Measurements from ENCODE around the gene TERT. TPM values are rescaled to one million over a fixed set of nuclear protein-coding genes. Genes with fewer than 3 reads are reported as not detected.
A peak's percentile ranks its signal among the peaks of the same experiment; 100 is the strongest.

The TERT gene
- total and polyA plus RNA-seq, 2 of the 8 experiments (the other 6 are each of a cell fraction or from before 2014, with no cell fraction given): 13.1 to 23.1 TPM

GRCh38 chr5:1270426-1270825, 24.4 kb downstream of the TERT start:
- ChIA-PET POLR2A (ENCODE audit: partially characterized antibody) (interaction anchor here (1.0 kb wide), 1 partner anchor 16 kb away, joined by 3 read pairs; no protein-coding TSS in a partner anchor), CTCF (ENCODE audit: partially characterized antibody) (no interaction called here)
- Histone ChIP-seq H4K91ac (replicated peaks; ENCODE audit: insufficient read length, low read length) (no peak overlapping the region), H2AK5ac (ENCODE audit: low read depth, low read length) (no peak overlapping the region), H3K14ac (ENCODE audit: insufficient read length) (no peak overlapping the region), H3K4me3 (ENCODE audit: extremely low read depth in 1 of 4, insufficient read depth in 2 of 4, low read depth in 3 of 4, low read length in 4 of 4) (no peak overlapping the region), H3K23ac (ENCODE audit: insufficient read length) (no peak overlapping the region), H3K4me2 (ENCODE audit: insufficient read depth in 1 of 2, low read depth in 2 of 2, low read length in 2 of 2) (no peak overlapping the region), H3K9ac (replicated peaks in 1 of 4; ENCODE audit: extremely low read depth in 1 of 4, low read depth in 3 of 4, low read length in 3 of 4) (no peak overlapping the region), H4K5ac (ENCODE audit: insufficient read length, low read depth, low read length) (no peak overlapping the region), H4K20me1 (replicated peaks in 1 of 2; ENCODE audit: control insufficient read depth in 1 of 2, insufficient read depth in 2 of 2, low read length in 2 of 2) (peaks cover 0 to 4% of the 10 kb centered on the region in 2 experiments), H2BK5ac (ENCODE audit: low read depth, low read length) (no peak overlapping the region), H3K79me2 (ENCODE audit: control insufficient read depth in 1 of 2, insufficient read depth in 2 of 2, low read length in 2 of 2) (peaks cover 3 to 12% of the 10 kb centered on the region in 2 experiments; a peak in 2 of 4 replicates), H3K79me1 (ENCODE audit: low read depth, low read length) (0 out of 2 replicates have a peak, but pooled peaks cover 4% of the 10 kb centered on the region), H3K56ac (replicated peaks; ENCODE audit: insufficient read length, low read depth, low read length) (no peak overlapping the region), H3K27me3 (replicated peaks in 1 of 4; ENCODE audit: control insufficient read depth in 3 of 4, extremely low read depth in 1 of 4, insufficient read depth in 3 of 4, low read length in 3 of 4) (no peaks in the 10 kb centered on the region), H3K23me2 (ENCODE audit: low read depth, low read length) (peaks cover under 1% of the 10 kb centered on the region; the same call in 1 of the 2 replicates), H2AFZ (ENCODE audit: low read length) (no peak overlapping the region), H4K8ac (ENCODE audit: extremely low read depth, insufficient read depth, low read length) (no peak overlapping the region), H2BK15ac (ENCODE audit: low read length) (no peak overlapping the region), H3K18ac (ENCODE audit: extremely low read depth, low read length) (no peak overlapping the region), H3K27ac (ENCODE audit: low read depth, low read length) (no peak overlapping the region), H2BK120ac (replicated peaks; ENCODE audit: low read depth, low read length) (no peak overlapping the region), H3K4ac (replicated peaks; ENCODE audit: insufficient read length, low read depth, low read length) (no peak overlapping the region), H2BK20ac (ENCODE audit: low read length) (no peak overlapping the region), H3K4me1 (replicated peaks in 1 of 4; ENCODE audit: control insufficient read depth in 3 of 4, insufficient read depth in 4 of 4, low read length in 3 of 4) (no peaks in the 10 kb centered on the region), H2BK12ac (ENCODE audit: low read depth, low read length) (no peak overlapping the region), H3K36me3 (ENCODE audit: control insufficient read depth in 2 of 4, insufficient read depth in 4 of 4, low read length in 3 of 4) (peaks cover 2 to 24% (median 3%) of the 10 kb centered on the region in 4 experiments; a peak in 4 of 8 replicates), H3K9me3 (ENCODE audit: insufficient read depth in 2 of 2, low read depth in 1 of 2, low read length in 1 of 2) (peaks cover 0 to 7% of the 10 kb centered on the region in 2 experiments; a peak in 1 of 4 replicates)
- FAIRE-seq (no peak), DNase-seq (ENCODE audit: low read depth in 1 of 2, low spot score in 2 of 2) (no peak)
- WGBS, 2 experiments (ENCODE audit: extremely low coverage in 1 of 2, insufficient coverage in 1 of 2, insufficient read length in 1 of 2, insufficient replicate concordance in 2 of 2, low coverage in 1 of 2, low lambda C conversion rate in 2 of 2, missing lambda C conversion rate in 1 of 2): 91% methylated on average over 22 of the region's 22 CpGs; no CpG with 5 or more reads in 1 of the 2 experiments
- TF ChIP-seq, protein P1, sequence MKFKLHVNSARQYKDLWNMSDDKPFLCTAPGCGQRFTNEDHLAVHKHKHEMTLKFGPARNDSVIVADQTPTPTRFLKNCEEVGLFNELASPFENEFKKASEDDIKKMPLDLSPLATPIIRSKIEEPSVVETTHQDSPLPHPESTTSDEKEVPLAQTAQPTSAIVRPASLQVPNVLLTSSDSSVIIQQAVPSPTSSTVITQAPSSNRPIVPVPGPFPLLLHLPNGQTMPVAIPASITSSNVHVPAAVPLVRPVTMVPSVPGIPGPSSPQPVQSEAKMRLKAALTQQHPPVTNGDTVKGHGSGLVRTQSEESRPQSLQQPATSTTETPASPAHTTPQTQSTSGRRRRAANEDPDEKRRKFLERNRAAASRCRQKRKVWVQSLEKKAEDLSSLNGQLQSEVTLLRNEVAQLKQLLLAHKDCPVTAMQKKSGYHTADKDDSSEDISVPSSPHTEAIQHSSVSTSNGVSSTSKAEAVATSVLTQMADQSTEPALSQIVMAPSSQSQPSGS (IDR thresholded peaks at IDR 0.05; ENCODE audit: low read length): no peak
- TF ChIP-seq EGR1 (IDR thresholded peaks at IDR 0.05; ENCODE audit: borderline replicate concordance, low read depth, low read length): 0 out of 2 replicates have a peak, but pooled peaks have one; percentile 9
